NCI-H2196 treated with DMSO at 0.1 percent for 48 hours (cell line): ENCODE results near the gene RPTOR.
"Not testable (repeated sequence)": the region's sequence is repeated elsewhere in the genome, so short reads cannot be mapped to it uniquely, and the experiment has no call there.

Experiments used
- DNase-seq: peaks from one replicate; lab custom pipeline; 2025; ENCODE audit not compliant: unreplicated experiment; lab: John Stamatoyannopoulos, UW

RPTOR gene

DNA sequence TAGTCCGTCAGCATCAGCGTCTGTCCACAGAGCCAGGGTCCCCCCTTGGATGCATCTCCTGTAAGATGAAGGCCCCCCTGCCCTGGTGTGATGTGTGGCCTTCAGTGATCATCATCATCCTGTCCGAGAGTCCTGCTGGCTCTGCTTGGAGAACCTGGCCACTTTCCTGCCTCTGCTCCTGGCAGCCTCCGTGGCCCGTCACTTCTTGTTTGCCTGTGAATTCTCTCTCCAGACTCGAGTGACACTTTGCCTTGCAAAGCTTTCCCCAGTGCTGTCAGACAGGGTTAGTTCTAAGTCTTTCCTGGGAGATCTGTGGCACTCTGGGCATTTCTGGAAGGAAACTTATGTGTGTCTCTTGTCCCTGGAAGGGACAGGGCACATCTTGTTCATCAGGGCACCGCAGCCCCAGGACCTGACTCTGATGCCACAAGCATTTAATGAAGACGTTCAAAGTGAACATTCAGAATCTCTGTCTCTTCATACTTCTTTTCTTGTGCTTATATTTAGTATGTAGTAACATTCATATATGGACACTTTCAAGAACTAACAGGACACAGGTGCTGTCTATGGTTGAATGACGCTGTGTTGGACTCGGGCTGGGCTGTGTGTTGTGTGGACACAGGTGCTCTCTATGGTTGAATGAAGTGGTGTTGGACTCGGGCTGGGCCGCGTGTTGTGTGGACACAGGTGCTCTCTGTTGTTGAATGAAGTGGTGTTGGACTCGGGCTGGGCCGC lies 68.5 kb downstream of the RPTOR start:
- DNase-seq, result peak; percentile 69

DNA sequence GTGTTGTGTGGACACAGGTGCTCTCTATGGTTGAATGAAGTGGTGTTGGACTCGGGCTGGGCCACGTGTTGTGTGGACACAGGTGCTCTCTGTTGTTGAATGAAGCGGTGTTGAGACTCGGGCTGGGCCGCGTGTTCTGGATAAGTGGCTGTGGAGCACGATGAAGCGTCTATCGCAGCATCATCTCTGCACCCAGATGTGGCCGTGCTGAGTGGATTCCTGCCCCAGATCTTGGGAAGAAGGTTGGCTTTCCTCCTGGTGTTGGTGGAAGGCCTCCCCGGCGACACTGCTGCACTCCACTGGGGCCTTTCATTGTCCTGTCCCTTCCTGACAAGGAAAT lies 69.1 kb downstream of the RPTOR start:
- peak; percentile 69 for DNase-seq

- no peak for DNase-seq
These were observed 69.9 kb downstream of the RPTOR start for GRCh38 chr17:80614332-80615047.

- DNase-seq, result no peak
These were observed 70.7 kb downstream of the RPTOR start for GRCh38 chr17:80615376-80615775.

DNA sequence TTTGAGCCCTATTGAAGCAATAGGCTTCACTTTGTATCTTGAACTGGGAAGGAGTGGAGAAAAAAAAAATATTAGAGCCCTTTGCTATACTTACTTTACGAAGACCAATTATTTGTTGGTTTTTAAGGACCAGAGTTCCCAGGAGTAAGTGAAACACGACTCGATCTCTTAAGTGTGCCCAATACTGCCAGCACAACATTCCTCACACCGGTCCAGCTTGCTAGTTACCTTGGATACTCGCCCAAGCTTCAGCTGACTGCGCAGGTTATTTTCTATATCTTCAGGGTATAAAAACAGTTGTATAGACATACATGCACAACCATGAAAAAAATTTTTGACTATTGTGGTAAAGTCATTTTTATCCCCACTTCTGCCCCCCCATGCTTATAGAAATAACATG lies 72.1 kb downstream of the RPTOR start:
- peak; percentile 24 for DNase-seq

DNA sequence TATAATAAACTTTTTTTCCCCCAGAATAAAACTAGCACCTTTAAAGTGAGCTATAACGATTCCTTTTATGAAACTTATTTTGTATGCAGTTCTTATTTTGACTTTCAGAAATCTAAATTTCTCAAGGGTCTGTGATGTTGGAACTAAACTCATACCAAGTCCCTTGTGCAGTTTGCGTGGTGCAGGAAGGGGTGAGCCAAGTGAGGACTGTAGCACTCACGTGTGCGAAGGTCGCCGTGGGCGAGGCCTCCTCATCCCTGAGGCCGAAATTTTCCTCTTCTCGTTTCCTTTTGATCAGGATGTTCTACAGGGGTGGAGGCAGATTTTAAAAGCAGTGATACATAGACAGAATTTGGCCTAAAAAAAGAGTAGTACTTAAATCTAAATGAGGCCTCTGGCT lies 73.7 kb downstream of the RPTOR start:
- no peak for DNase-seq

DNA sequence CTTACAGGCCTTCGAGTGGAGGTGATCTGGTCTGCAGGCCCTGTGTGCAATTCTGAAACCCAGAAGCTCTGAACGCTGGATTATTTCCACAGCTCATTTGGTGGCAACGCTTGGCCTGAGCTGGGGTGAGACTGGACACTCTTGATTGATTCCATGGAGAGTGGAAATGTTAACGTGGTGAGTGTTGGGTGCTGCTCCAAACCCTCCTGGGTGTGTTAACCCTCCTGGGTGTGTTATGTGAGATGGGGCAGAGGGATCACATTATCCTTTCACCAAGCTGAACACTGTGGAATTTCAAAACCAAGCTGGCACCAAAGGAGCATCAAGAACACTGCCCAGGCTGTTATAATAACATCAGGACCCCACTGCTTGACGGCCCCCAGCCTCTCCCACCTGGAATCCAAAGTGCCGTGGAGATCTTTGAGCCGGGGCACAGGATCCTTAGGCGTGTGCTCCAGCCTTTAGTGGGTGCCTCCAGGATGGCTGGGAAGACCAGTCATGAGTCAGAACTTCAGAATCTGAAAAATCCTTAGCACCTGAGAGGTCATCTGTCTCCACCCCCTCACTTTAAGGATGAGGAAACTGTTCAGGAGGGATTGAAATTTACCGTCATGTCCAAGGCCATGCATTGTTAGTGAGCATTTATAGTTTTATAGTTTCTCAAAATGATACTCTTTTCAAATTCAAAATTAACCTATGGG lies 75.0 kb downstream of the RPTOR start:
- DNase-seq, result no peak

DNA sequence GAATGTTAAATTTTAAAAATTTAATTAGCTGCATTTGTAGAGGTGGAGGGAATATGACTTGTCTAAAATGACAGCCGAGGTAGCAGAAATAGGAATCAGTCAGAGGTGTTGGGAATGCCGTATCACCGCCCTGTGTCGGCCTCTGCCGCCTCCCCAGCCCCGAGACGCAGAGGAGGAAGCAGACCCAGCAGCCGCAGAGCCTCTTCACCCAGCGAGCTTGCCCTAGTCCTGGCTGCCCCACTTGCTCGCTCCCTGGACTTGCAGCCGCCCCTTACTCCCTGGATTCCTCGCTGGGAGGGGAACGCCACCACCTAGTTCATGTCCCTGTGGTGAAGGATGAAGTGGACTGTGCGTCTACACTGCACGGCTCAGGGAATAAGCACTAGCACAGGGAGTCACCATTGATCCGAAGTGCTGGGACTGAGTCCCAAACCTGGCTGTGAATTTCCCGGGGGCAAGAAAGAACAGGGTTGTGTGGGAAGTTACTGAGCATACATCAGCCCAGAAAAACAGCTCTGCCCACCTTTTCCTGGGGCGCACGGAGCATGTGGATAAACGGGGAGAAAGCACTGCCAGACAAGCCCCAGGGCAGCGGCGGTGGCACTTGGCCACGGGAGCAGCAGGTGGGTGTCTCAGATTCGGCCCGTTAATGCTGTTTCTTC lies 76.8 kb downstream of the RPTOR start:
- no peak for DNase-seq

DNA sequence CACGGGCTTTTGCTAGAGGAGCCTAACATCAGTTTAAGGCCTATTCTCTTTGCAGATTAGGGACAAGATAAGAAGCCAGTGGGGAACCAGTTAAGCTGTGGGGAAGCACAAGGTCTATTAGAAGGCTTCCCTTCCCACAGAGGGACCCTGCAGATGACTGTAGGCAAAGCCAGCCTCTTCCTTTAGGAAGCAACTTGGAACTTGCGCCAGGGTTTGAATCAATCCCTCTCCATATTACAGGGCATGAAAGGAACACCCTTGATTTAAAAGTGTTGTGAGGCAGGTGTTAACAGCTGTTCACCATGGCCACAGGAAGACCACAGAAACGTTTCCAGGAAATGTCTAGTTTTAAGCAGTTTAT lies 77.3 kb downstream of the RPTOR start:
- DNase-seq, result no peak

DNA sequence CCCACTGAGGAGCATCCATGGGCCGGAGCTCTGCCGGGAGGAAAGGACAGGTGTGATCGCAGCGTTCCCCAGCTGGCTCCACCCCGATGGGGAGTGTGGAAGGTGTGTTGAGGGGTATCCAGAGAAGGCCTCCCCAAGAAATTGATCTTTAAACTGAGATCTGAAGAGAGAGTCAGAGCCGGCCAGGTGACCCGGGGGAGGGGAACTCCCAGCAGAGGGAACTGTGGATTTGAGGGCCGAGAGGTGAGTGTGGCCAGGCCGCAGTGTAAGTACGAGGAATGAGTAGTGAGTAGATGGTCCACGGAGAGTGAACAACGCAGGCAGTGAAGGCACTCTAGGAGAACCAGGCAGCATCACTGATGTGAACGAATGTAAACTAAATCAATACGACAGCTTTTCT lies 80.2 kb downstream of the RPTOR start:
- DNase-seq, result no peak

GRCh38 chr17:80625627-80626026 lies 81.0 kb downstream of the RPTOR start:
- no peak for DNase-seq

DNA sequence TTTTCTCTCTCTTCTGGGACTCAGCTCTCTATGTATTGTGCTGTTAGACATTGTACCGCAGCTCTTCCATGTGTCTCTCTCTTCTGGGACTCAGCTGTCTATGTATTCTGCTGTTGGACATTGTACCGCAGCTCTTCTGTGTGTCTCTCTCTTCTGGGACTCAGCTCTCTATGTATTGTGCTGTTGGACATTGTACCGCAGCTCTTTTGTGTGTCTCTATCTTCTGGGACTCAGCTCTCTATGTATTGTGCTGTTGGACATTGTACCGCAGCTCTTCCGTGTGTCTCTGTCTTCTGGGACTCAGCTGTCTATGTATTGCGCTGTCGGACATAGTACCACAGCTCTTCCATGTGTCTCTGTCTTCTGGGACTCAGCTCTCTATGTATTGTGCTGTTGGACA lies 84.2 kb downstream of the RPTOR start:
- DNase-seq, result not testable (repeated sequence)

- no peak for DNase-seq
These were observed 84.8 kb downstream of the RPTOR start for GRCh38 chr17:80629298-80630028.

DNA sequence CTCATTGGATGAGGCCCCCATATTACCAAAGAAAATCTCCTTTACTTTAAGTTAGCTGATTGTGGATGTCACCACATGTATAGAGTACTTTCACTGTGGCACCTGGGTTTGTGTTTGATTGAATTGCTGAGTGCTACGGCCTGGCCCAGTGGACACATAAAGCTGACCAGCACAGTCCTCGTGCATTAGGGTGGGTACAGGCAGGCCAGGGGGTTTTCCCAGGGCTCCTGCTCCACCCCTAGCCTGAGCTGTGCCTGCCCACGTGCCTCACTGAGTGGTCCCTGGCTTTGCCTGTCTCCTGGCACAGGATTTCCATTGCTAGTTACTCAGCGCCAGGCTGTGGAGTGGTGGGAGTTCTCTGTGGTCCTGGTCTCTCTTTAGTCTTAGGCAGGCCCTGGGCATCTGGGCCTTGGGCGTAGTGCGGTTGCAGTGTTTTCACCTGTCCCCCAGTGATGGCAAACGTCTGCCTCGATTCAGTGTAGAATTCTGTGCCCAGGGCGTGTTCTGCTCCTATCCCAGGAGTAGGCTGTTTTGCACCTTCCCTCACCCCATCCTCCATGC lies 86.0 kb downstream of the RPTOR start:
- DNase-seq, result no peak

- DNase-seq, result no peak
These were observed 86.8 kb downstream of the RPTOR start for GRCh38 chr17:80631142-80632045.

- DNase-seq, result no peak
These were observed 87.5 kb downstream of the RPTOR start for GRCh38 chr17:80632046-80632581.

DNA sequence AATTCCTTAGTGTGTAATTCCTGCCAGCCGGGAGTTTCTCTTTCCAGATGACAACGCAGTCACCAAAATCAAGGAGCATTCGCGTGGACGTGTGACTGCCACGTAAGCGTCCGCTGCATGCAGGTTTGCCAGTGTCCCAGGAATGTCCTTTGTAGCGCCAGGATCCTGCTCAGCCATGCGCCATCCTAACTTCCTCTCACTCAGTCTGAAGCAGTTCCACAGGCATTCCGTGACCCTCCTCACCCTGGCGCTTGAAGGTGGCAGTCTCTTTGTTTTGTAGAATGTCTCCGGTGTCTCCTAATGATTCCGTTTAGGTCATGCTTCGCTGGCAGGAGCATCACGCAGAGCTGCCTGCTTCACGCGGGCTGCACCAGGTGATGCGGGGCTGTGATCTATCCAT lies 88.6 kb downstream of the RPTOR start:
- DNase-seq, result no peak

DNA sequence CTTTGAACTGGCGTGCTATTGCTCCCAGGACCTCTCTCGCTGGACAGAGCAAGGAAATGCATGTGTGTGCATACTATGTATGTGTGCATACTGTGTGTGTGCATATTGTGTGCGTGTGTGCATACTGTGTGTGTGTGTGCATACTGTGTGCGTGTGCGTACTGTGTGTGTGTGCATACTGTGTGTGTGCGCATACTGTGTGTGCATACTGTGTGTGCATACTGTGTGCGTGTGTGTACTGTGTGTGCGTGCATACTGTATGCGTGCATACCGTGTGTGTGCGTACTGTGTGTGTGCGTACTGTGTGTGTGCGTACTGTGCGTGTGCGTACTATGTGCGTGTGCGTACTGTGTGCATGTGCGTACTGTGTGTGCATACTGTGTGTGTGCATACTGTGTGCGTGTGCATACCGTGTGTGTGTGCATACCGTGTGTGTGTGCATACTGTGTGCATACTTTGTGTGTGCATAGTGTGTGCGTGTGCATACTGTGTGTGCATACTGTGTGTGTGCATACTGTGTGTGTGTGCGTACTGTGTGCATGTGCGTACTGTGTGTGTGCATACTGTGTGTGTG lies 89.4 kb downstream of the RPTOR start:
- DNase-seq, result no peak

DNA sequence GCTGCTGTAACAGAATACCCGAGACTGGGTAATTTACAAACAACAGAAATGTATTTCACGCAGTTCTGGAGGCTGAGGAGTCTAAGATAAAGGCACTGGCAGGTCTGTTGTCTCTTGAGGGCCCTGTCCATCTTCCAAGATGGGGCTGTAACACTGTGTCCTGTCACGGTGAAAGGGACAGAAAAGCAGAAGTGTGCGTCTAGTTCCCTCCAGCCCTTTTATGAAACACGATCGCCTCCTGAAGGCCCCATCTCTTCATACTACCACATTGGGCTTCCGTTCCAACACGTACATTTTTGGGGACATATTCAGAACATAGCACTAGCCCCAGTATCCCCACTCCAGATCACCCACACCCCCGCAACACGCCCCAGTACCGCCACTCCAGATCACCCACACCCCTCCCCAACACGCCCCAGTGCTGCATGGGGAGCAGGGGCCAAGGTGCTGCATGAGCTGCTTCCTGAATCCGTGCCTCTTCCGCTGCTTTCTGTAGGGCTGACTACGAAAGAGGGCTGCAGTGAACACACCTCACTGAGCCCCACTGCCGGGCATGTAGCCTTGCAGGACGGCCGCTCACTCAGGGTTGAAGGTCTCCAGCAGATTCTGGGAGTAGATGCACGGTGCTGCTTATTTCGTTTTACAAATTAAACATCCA lies 91.9 kb downstream of the RPTOR start:
- no peak for DNase-seq
